ENCODE measurements around the gene KIFBP. TPM values are rescaled to one million over a fixed set of nuclear protein-coding genes. Genes with fewer than 3 reads are reported as not detected.

The KIFBP gene
- total and polyA plus RNA-seq, 2 experiments from 2014 or later, result 33.8 to 40.5 TPM

- WGBS (ENCODE audit: low lambda C conversion rate, missing lambda C conversion rate), result 51% methylated on average over 7 of the region's 7 CpGs
- Histone ChIP-seq H3K27me3 (no peaks in the 10 kb centered on the region), H3K4me2 (peak overlapping the region; percentile 88), H3K79me2 (peaks cover 50% of the 10 kb centered on the region), H2AFZ (no peak overlapping the region), H3K4me1 (ENCODE audit: insufficient read depth) (peaks cover 18% of the 10 kb centered on the region), H3K36me3 (replicated peaks; ENCODE audit: insufficient read depth, low read depth) (no peaks in the 10 kb centered on the region), H3K9me3 (ENCODE audit: low read depth) (no peaks in the 10 kb centered on the region), H4K20me1 (ENCODE audit: insufficient read depth, poor library complexity, severe bottlenecking) (peaks cover 10% of the 10 kb centered on the region), H3K9me2 (replicated peaks; ENCODE audit: insufficient read depth) (no peaks in the 10 kb centered on the region), H3K27ac (peak overlapping the region; percentile 96), H3K4me3 (peak overlapping the region; percentile 64)
- TF ChIP-seq CTCF (IDR thresholded peaks at IDR 0.05; ENCODE audit: poor library complexity) (no peak), EZH2phosphoT487 (IDR thresholded peaks at IDR 0.05; ENCODE audit: low read depth, severe bottlenecking, unreplicated experiment) (no peak), EZH2 (IDR thresholded peaks at IDR 0.05; ENCODE audit: borderline replicate concordance) (no peak)
- DNase-seq (ENCODE audit: low spot score), result no peak
Observed at GRCh38 chr10:68957284-68957615, 31.4 kb upstream of the KIFBP start.

- no peaks in the 10 kb centered on the region for H3K9me2 ChIP-seq (replicated peaks; ENCODE audit: insufficient read depth)
- no peaks in the 10 kb centered on the region for H3K36me3 ChIP-seq (replicated peaks; ENCODE audit: insufficient read depth, low read depth)
- no peak for DNase-seq (ENCODE audit: low spot score)
- H3K9me3 ChIP-seq (ENCODE audit: low read depth), result no peaks in the 10 kb centered on the region
- H2AFZ ChIP-seq, result no peak overlapping the region
- peak overlapping the region; percentile 64 for H3K4me3 ChIP-seq
- WGBS (ENCODE audit: low lambda C conversion rate, missing lambda C conversion rate), result 73% methylated on average over 3 of the region's 3 CpGs
- TF ChIP-seq EZH2 (IDR thresholded peaks at IDR 0.05; ENCODE audit: borderline replicate concordance) (no peak), EZH2phosphoT487 (IDR thresholded peaks at IDR 0.05; ENCODE audit: low read depth, severe bottlenecking, unreplicated experiment) (no peak), CTCF (IDR thresholded peaks at IDR 0.05; ENCODE audit: poor library complexity) (no peak)
- H3K4me1 ChIP-seq (ENCODE audit: insufficient read depth), result peaks cover 18% of the 10 kb centered on the region
- H3K27me3 ChIP-seq, result no peaks in the 10 kb centered on the region
- peaks cover 10% of the 10 kb centered on the region for H4K20me1 ChIP-seq (ENCODE audit: insufficient read depth, poor library complexity, severe bottlenecking)
- H3K79me2 ChIP-seq, result peaks cover 54% of the 10 kb centered on the region
- H3K4me2 ChIP-seq, result peak overlapping the region; percentile 88
- peak overlapping the region; percentile 96 for H3K27ac ChIP-seq
Observed at GRCh38 chr10:68957654-68958053, 30.9 kb upstream of the KIFBP start.

GRCh38 chr10:68959695-68960527 lies 28.7 kb upstream of the KIFBP start:
- Histone ChIP-seq H2AFZ (no peak overlapping the region), H3K9me3 (ENCODE audit: low read depth) (no peaks in the 10 kb centered on the region), H4K20me1 (ENCODE audit: insufficient read depth, poor library complexity, severe bottlenecking) (peaks cover 10% of the 10 kb centered on the region), H3K27me3 (no peaks in the 10 kb centered on the region), H3K36me3 (replicated peaks; ENCODE audit: insufficient read depth, low read depth) (peaks cover 7% of the 10 kb centered on the region), H3K4me3 (no peak overlapping the region), H3K4me2 (no peak overlapping the region), H3K79me2 (peaks cover 64% of the 10 kb centered on the region), H3K4me1 (ENCODE audit: insufficient read depth) (peaks cover 17% of the 10 kb centered on the region), H3K27ac (no peak overlapping the region), H3K9me2 (replicated peaks; ENCODE audit: insufficient read depth) (no peaks in the 10 kb centered on the region)
- WGBS (ENCODE audit: low lambda C conversion rate, missing lambda C conversion rate), result 99% methylated on average over 4 of the region's 4 CpGs
- no peak for TF ChIP-seq EZH2phosphoT487 (IDR thresholded peaks at IDR 0.05; ENCODE audit: low read depth, severe bottlenecking, unreplicated experiment)
- TF ChIP-seq CTCF (IDR thresholded peaks at IDR 0.05; ENCODE audit: poor library complexity), result no peak
- TF ChIP-seq EZH2 (IDR thresholded peaks at IDR 0.05; ENCODE audit: borderline replicate concordance), result no peak
- DNase-seq (ENCODE audit: low spot score), result no peak
